ENCODE measurements around the gene TAX1BP1. TPM values are rescaled to one million over a fixed set of nuclear protein-coding genes. Genes with fewer than 3 reads are reported as not detected.

The TAX1BP1 gene
- total RNA-seq, 1 experiment from 2014 or later: 69.9 TPM

GRCh38 chr7:27735165-27735564 is 4.8 kb upstream of the TAX1BP1 start:
- POLR2A ChIA-PET: no interaction called here
- TF ChIP-seq, protein P1, sequence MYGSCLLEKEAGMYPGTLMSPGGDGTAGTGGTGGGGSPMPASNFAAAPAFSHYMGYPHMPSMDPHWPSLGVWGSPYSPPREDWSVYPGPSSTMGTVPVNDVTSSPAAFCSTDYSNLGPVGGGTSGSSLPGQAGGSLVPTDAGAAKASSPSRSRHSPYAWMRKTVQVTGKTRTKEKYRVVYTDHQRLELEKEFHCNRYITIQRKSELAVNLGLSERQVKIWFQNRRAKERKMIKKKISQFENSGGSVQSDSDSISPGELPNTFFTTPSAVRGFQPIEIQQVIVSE (CRISPR knock-in tag; IDR thresholded peaks at IDR 0.05; ENCODE audit: borderline replicate concordance): no peak
- TF ChIP-seq, protein P2, sequence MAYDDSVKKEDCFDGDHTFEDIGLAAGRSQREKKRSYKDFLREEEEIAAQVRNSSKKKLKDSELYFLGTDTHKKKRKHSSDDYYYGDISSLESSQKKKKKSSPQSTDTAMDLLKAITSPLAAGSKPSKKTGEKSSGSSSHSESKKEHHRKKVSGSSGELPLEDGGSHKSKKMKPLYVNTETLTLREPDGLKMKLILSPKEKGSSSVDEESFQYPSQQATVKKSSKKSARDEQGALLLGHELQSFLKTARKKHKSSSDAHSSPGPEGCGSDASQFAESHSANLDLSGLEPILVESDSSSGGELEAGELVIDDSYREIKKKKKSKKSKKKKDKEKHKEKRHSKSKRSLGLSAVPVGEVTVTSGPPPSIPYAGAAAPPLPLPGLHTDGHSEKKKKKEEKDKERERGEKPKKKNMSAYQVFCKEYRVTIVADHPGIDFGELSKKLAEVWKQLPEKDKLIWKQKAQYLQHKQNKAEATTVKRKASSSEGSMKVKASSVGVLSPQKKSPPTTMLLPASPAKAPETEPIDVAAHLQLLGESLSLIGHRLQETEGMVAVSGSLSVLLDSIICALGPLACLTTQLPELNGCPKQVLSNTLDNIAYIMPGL (CRISPR knock-in tag; IDR thresholded peaks at IDR 0.05): no peak
- no peak for TF ChIP-seq NR1H2 (CRISPR knock-in tag; IDR thresholded peaks at IDR 0.05)
- TF ChIP-seq KAT7 (CRISPR knock-in tag; IDR thresholded peaks at IDR 0.05; ENCODE audit: borderline replicate concordance): no peak
- TF ChIP-seq, protein P3, sequence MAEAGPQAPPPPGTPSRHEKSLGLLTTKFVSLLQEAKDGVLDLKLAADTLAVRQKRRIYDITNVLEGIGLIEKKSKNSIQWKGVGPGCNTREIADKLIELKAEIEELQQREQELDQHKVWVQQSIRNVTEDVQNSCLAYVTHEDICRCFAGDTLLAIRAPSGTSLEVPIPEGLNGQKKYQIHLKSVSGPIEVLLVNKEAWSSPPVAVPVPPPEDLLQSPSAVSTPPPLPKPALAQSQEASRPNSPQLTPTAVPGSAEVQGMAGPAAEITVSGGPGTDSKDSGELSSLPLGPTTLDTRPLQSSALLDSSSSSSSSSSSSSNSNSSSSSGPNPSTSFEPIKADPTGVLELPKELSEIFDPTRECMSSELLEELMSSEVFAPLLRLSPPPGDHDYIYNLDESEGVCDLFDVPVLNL (CRISPR knock-in tag; IDR thresholded peaks at IDR 0.05; ENCODE audit: borderline replicate concordance, low read depth): no peak
- TF ChIP-seq RORB (CRISPR knock-in tag; IDR thresholded peaks at IDR 0.05): no peak
- TF ChIP-seq NR3C1 (CRISPR knock-in tag; conservative IDR thresholded peaks at IDR 0.05; ENCODE audit: low read depth): no peak
- TF ChIP-seq TEAD4 (CRISPR knock-in tag; IDR thresholded peaks at IDR 0.05): no peak
- TF ChIP-seq IRF2 (CRISPR knock-in tag; IDR thresholded peaks at IDR 0.05; ENCODE audit: borderline replicate concordance, low read depth): no peak

DNA sequence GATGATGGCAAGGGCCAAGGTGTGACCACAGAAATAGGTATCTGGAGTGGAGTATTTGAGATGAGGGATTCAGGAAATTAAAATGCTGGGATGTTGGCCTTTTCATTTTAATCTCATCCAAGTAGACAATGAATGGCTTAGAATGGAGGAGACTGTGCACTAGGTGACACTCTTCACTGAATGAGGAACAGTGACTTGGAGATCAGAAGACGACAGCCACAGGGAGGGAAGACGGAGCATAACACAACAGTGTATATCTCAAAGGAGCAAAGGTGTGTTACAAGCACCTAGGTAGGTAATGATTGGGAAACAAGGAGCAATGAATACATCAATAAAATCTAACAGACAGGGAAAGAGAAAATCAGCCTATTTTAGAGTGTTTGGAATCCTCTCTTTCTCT is 4.1 kb upstream of the TAX1BP1 start:
- Mint-ChIP-seq H3K9me3 (no peaks in the 10 kb centered on the region), H3K4me1 (peaks cover 6% of the 10 kb centered on the region), H3K27me3 (ENCODE audit: low read depth) (no peaks in the 10 kb centered on the region), H3K36me3 (no peaks in the 10 kb centered on the region), H3K27ac (no peak overlapping the region), H3K4me3 (no peak overlapping the region)
- ChIA-PET POLR2A (no interaction called here), CTCF (no interaction called here)
- no peak for TF ChIP-seq ERG (CRISPR knock-in tag; IDR thresholded peaks at IDR 0.05)
- no peak for TF ChIP-seq USF2 (CRISPR knock-in tag; IDR thresholded peaks at IDR 0.05)
- TF ChIP-seq KAT7 (CRISPR knock-in tag; IDR thresholded peaks at IDR 0.05; ENCODE audit: borderline replicate concordance): no peak
- TF ChIP-seq JUN (CRISPR knock-in tag; IDR thresholded peaks at IDR 0.05): no peak
- TF ChIP-seq NR3C1 (CRISPR knock-in tag; conservative IDR thresholded peaks at IDR 0.05; ENCODE audit: low read depth): no peak
- TF ChIP-seq ZNF317 (CRISPR knock-in tag; IDR thresholded peaks at IDR 0.05; ENCODE audit: borderline replicate concordance, low read depth): no peak
- no peak for TF ChIP-seq MXD4 (CRISPR knock-in tag; IDR thresholded peaks at IDR 0.05; ENCODE audit: borderline replicate concordance)
- TF ChIP-seq GRHL2 (CRISPR knock-in tag; IDR thresholded peaks at IDR 0.05; ENCODE audit: insufficient replicate concordance, severe bottlenecking): no peak
- TF ChIP-seq, protein P4, sequence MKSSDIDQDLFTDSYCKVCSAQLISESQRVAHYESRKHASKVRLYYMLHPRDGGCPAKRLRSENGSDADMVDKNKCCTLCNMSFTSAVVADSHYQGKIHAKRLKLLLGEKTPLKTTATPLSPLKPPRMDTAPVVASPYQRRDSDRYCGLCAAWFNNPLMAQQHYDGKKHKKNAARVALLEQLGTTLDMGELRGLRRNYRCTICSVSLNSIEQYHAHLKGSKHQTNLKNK (CRISPR knock-in tag; IDR thresholded peaks at IDR 0.05): no peak
- TF ChIP-seq ZNF263 (CRISPR knock-in tag; IDR thresholded peaks at IDR 0.05; ENCODE audit: low read depth): no peak
- TF ChIP-seq NFATC4 (CRISPR knock-in tag; IDR thresholded peaks at IDR 0.05): no peak
- no peak for TF ChIP-seq ZNF423 (CRISPR knock-in tag; IDR thresholded peaks at IDR 0.05)
- no peak for TF ChIP-seq NFYB (CRISPR knock-in tag; conservative IDR thresholded peaks at IDR 0.05; ENCODE audit: low read depth)
- TF ChIP-seq SMAD3 (CRISPR knock-in tag; IDR thresholded peaks at IDR 0.05; ENCODE audit: borderline replicate concordance): no peak
- TF ChIP-seq ZNF219 (CRISPR knock-in tag; IDR thresholded peaks at IDR 0.05; ENCODE audit: borderline replicate concordance): no peak
- ATAC-seq (no peak), DNase-seq (ENCODE audit: low spot score) (no peak)

More at GRCh38 chr7:27735165-27735564, 4.8 kb upstream of the TAX1BP1 start:
- ATAC-seq (no peak), DNase-seq (ENCODE audit: low spot score) (no peak)
- Mint-ChIP-seq H3K4me1 (peaks cover 6% of the 10 kb centered on the region), H3K9me3 (no peaks in the 10 kb centered on the region), H3K27me3 (ENCODE audit: low read depth) (no peaks in the 10 kb centered on the region), H3K36me3 (no peaks in the 10 kb centered on the region), H3K27ac (no peak overlapping the region), H3K4me3 (no peak overlapping the region)
- CTCF ChIA-PET: no interaction called here
